Epithelial cell of esophagus (primary cell): ENCODE results near the gene METTL16.
A peak's percentile ranks its signal among the peaks of the same experiment; 100 is the strongest.

ENCODE experiments used
- DNase-seq: peaks from one replicate; pipeline ENCODE4 v3.0.0; 2010; ENCODE audit warnings: low read depth
- H3K4me3 ChIP-seq: 2 replicates; pipeline ENCODE4 v1.5.1; 2011; ENCODE audit warnings: mild to moderate bottlenecking, low read length, control low read depth
- TF ChIP-seq, protein P1 (sequence below): IDR thresholded peaks from 2 replicates; pipeline ENCODE4 v1.5.1; 2011; ENCODE audit warnings: low read depth, mild to moderate bottlenecking, low read length, control low read depth, inconsistent platforms; ENCODE audit not compliant: insufficient read depth; ENCODE audit errors: missing control alignments

Gene METTL16

DNA sequence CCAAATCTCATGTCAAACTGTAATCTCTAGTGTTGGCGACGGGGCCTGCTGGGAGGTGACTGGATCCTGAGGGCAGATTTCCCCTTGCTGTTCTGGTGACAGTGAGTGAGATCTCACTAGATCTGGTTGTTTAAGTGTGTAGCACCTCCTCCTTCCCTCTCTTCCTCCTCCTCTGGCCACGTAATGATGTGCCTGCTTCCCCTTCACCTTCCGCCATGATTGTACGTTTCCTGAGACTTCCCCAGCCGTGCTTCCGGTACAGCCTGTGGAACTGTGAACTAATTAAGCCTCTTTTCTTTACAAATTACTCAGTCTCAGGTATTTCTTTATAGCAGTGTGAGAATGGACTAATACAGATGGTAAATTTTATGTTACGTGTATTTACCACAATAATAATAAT, 49.2 kb downstream of the METTL16 start:
- TF ChIP-seq, protein P1, sequence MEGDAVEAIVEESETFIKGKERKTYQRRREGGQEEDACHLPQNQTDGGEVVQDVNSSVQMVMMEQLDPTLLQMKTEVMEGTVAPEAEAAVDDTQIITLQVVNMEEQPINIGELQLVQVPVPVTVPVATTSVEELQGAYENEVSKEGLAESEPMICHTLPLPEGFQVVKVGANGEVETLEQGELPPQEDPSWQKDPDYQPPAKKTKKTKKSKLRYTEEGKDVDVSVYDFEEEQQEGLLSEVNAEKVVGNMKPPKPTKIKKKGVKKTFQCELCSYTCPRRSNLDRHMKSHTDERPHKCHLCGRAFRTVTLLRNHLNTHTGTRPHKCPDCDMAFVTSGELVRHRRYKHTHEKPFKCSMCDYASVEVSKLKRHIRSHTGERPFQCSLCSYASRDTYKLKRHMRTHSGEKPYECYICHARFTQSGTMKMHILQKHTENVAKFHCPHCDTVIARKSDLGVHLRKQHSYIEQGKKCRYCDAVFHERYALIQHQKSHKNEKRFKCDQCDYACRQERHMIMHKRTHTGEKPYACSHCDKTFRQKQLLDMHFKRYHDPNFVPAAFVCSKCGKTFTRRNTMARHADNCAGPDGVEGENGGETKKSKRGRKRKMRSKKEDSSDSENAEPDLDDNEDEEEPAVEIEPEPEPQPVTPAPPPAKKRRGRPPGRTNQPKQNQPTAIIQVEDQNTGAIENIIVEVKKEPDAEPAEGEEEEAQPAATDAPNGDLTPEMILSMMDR: no peak
- no peak for DNase-seq
- no peak overlapping the region for H3K4me3 ChIP-seq

DNA sequence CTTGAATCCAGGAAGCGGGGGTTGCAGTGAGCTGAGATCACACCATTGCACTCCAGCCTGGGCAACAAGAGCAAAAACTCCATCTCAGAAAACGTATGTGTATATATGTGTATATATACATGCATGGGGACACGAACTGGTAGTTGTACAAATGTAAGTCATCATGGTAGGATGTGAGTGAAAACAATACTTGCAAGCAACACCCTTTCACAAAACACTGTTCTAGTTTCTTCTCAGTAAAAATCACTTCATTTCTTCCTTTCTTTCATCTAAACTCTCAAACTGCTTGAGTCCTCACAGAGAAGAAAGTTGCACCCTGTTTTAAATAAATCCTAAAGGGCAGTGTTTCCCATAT, 51.8 kb downstream of the METTL16 start:
- no peak overlapping the region for H3K4me3 ChIP-seq
- TF ChIP-seq, protein P1: no peak
- no peak for DNase-seq

DNA sequence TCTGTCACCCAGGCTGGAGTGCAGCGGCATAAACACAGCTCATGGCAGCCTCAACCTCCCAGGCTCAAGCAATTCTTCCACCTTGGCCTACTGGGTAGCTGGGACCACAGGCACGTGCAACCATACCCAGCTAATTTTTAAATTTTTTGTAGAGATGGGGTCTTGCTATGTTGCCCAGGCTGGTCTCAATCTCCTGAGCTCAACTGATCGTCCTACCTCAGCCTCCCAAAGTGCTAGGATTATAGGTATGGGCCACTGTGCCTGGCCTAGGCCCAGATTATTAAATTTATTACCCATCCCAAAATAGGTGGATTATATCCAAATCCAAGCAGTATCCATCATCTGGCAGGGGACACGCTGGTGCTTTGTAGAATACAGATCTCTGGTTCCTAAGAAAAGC, 53.8 kb downstream of the METTL16 start:
- DNase-seq: no peak
- TF ChIP-seq, protein P1: no peak
- no peak overlapping the region for H3K4me3 ChIP-seq

DNA sequence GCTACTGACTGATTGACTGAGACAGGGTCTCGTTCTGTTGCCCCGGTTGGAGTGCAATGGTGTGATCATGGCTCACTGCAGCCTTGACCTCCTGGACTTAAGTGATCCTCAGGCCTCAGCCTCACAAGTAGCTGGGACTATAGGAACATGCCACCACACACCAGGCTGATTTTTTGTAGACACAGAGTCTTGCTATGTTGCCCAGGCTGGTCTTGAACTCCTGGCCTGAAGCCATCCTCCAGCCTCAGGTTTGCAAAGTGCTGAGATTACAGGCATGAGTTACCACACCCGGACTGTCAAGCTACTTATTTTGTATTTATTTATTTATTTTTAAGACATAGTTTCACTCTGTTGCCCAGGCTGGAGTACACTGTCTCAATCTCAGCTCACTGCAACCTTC, 55.2 kb downstream of the METTL16 start:
- TF ChIP-seq, protein P1: no peak
- no peak overlapping the region for H3K4me3 ChIP-seq
- DNase-seq: no peak

DNA sequence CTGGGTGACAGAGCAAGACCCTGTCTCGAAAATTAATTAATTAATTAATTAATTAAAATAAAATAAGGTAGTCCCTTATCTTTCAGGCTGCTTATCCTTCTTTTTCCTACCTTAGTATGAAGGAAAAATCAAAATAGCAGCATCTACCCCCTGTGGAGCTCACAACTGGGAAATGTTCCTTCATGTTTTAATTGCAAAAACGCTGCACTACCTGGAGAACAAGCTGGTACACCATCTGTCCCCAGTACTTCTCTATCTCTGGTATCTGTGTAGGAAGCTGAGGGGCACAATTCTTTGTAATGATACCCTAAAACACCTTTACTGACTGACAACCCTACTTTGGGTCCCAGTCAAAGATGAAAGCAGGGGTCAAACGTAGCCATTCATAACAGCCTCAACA, 55.7 kb downstream of the METTL16 start:
- H3K4me3 ChIP-seq: no peak overlapping the region
- DNase-seq: no peak
- TF ChIP-seq, protein P1: no peak

DNA sequence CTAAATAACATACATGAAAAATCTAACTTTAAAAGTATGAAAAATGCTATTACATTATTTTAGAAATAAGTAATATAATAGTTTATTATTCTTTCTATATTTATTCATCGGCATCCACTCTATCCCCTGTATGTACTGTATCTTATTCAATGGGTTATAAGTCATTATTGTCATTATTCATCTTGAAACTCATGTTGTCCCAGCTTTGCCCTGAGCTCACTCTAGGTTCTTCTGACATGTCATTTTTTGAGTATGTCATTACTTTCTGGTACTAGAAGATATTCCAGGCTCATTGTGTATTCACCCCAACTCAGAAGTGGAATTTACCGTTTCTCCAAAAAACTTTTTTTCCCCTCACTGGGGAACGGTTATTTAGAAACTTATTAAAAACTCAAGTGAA, 57.8 kb downstream of the METTL16 start:
- no peak overlapping the region for H3K4me3 ChIP-seq
- TF ChIP-seq, protein P1: no peak
- no peak for DNase-seq

DNA sequence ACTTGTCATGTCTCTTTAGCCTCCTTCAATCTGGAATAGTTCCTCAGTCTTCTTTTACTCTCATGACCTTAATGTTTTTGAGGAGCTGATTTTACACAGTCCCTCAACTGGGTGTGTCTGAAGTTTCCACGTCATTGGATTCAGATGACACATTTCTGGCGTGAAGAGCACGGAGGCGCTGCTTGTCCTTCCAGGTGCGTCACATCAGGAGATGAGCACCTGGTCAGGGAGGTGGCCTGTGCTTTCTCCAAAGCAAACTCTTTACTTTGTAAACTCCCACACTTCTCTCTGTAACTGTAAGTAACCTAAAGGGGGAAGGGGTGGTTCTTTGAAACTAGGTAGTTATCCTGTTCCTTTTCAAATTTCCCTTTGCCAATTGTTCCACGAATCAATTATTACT, 58.4 kb downstream of the METTL16 start:
- DNase-seq: peak; percentile 36
- no peak overlapping the region for H3K4me3 ChIP-seq
- TF ChIP-seq, protein P1: no peak
